Epithelial cell of proximal tubule (primary cell): ENCODE results near the gene LINC01488. TPM values are rescaled to one million over a fixed set of nuclear protein-coding genes. Genes with fewer than 3 reads are reported as not detected.

Experiments
- DNase-seq: peaks from one replicate; pipeline ENCODE4 v3.0.0-alpha.2; 2011; ENCODE audit warnings: low read depth
- H3K4me3 ChIP-seq: 2 replicates; pipeline ENCODE4 v1.5.1; 2011; ENCODE audit warnings: low read depth, mild to moderate bottlenecking, low read length
- total RNA-seq: library from RNA; depleted of rRNA; stranded (reverse); fragments of >200 nt; gene quantifications from 2 replicates; pipeline ENCODE4 v1.2.3, GENCODE V29; 2015
- TF ChIP-seq, protein P1 (sequence below): conservative IDR thresholded peaks from 2 replicates; pipeline ENCODE4 v1.5.1; 2012; ENCODE audit warnings: low read depth, mild to moderate bottlenecking, low read length

The LINC01488 gene
- total RNA-seq, 1 donor from 2014 or later, result not detected

- DNase-seq, result no peak
- TF ChIP-seq, protein P1, sequence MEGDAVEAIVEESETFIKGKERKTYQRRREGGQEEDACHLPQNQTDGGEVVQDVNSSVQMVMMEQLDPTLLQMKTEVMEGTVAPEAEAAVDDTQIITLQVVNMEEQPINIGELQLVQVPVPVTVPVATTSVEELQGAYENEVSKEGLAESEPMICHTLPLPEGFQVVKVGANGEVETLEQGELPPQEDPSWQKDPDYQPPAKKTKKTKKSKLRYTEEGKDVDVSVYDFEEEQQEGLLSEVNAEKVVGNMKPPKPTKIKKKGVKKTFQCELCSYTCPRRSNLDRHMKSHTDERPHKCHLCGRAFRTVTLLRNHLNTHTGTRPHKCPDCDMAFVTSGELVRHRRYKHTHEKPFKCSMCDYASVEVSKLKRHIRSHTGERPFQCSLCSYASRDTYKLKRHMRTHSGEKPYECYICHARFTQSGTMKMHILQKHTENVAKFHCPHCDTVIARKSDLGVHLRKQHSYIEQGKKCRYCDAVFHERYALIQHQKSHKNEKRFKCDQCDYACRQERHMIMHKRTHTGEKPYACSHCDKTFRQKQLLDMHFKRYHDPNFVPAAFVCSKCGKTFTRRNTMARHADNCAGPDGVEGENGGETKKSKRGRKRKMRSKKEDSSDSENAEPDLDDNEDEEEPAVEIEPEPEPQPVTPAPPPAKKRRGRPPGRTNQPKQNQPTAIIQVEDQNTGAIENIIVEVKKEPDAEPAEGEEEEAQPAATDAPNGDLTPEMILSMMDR, result no peak
Measured at GRCh38 chr11:69479591-69480271, 1.7 kb upstream of the LINC01488 start.

GRCh38 chr11:69480547-69481392 is 693 bp upstream of the LINC01488 start:
- H3K4me3 ChIP-seq, result no peak overlapping the region
- no peak for DNase-seq
- TF ChIP-seq, protein P1, result no peak

More at GRCh38 chr11:69479591-69480271, 1.7 kb upstream of the LINC01488 start:
- no peak overlapping the region for H3K4me3 ChIP-seq

DNA sequence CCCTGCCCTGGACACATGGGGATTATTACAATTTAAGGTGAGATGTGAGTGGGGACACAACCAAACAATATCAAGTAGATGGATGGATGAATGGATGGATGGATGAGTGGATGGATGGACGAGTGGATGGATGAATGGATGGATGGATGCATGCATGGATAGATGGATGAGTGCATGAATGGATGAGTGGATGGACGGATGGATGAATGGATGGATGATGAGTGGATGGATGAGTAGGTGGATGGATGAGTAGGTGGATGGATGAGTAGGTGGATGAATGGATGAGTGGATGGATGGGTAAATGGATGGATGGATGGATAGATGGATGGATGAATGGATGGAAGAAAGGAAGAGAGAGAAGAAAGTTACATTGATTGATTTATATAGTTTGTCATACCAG is 859 bp downstream of the LINC01488 start:
- TF ChIP-seq, protein P1, result no peak
- H3K4me3 ChIP-seq, result no peak overlapping the region
- no peak for DNase-seq

- DNase-seq, result no peak
- TF ChIP-seq, protein P1, result no peak
- no peak overlapping the region for H3K4me3 ChIP-seq
Measured at GRCh38 chr11:69483170-69483569, 1.7 kb downstream of the LINC01488 start.

GRCh38 chr11:69483691-69484426 is 2.4 kb downstream of the LINC01488 start:
- TF ChIP-seq, protein P1, result no peak
- no peak for DNase-seq
- H3K4me3 ChIP-seq, result no peak overlapping the region

- TF ChIP-seq, protein P1, result no peak
- no peak overlapping the region for H3K4me3 ChIP-seq
- no peak for DNase-seq
Measured at GRCh38 chr11:69484427-69485259, 3.2 kb downstream of the LINC01488 start.
